ENCODE measurements around the gene KIAA1586. TPM values are rescaled to one million over a fixed set of nuclear protein-coding genes. Genes with fewer than 3 reads are reported as not detected.
A peak's percentile ranks its signal among the peaks of the same experiment; 100 is the strongest.

Gene KIAA1586
- total RNA-seq, 4 donors from 2014 or later: 6.2 to 9.9 (median 8.7) TPM

DNA sequence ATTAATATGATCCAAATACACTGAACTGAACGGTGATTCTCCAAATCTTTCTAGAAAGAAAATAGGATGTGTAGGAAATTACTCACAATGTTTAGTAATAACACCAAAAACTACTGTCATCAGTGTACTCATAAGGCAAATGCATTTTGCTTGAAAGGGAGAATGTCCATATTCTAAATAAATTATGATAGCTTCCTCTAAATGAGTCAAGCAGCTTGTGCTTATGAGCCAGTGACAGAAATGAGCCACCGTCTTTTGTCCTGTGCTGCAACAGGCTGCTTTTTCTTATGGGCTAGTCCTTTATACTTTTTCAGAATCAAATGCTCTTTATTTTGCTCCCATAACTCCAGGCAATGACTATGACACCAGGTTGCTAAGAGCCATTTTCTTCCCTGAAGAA, 39.0 kb downstream of the KIAA1586 start:
- intact Hi-C loops (cut with DNase I): loop anchor here (5.0 kb wide), 1 partner anchor 38 kb away; the partner anchor contains the start of gene KIAA1586
- WGBS: 83% methylated on average over 2 of the region's 2 CpGs
- no peak overlapping the region for H3K27ac ChIP-seq (replicated peaks in 1 of 4)
- H3K27me3 ChIP-seq: no peaks in the 10 kb centered on the region
- no peak overlapping the region for H3K4me3 ChIP-seq
- H3K9me3 ChIP-seq: no peaks in the 10 kb centered on the region
- no peak for DNase-seq (ENCODE audit: extremely low spot score)
- H3K4me1 ChIP-seq: peaks cover 4 to 7% (median 6%) of the 10 kb centered on the region in 4 donors
- H3K36me3 ChIP-seq: no peaks in the 10 kb centered on the region
- TF ChIP-seq EP300 (IDR thresholded peaks at IDR 0.05) (no peak), POLR2A (IDR thresholded peaks at IDR 0.05; ENCODE audit: low read depth) (no peak), POLR2AphosphoS5 (IDR thresholded peaks at IDR 0.05) (no peak)
- TF ChIP-seq, protein P1, sequence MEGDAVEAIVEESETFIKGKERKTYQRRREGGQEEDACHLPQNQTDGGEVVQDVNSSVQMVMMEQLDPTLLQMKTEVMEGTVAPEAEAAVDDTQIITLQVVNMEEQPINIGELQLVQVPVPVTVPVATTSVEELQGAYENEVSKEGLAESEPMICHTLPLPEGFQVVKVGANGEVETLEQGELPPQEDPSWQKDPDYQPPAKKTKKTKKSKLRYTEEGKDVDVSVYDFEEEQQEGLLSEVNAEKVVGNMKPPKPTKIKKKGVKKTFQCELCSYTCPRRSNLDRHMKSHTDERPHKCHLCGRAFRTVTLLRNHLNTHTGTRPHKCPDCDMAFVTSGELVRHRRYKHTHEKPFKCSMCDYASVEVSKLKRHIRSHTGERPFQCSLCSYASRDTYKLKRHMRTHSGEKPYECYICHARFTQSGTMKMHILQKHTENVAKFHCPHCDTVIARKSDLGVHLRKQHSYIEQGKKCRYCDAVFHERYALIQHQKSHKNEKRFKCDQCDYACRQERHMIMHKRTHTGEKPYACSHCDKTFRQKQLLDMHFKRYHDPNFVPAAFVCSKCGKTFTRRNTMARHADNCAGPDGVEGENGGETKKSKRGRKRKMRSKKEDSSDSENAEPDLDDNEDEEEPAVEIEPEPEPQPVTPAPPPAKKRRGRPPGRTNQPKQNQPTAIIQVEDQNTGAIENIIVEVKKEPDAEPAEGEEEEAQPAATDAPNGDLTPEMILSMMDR (IDR thresholded peaks at IDR 0.05): no peak

DNA sequence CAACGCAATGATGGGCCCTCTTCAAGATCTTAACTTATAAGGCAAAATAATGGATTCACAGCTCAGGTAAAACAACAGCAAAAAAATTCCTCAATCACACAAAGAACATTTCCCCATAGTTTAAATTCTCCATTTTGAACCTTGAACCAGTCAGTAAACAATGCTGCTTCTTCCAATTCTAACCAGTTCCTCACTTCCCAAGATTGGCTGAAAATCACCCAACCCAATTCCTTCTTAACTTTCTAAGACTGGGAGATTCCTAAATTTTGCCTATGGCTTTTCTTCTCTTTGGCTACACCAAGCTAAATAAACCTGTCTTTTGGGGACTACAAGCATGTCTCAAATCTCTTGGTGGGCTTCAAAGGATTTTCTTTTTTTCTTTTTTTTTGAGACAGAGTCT, 40.4 kb downstream of the KIAA1586 start:
- DNase-seq (ENCODE audit: extremely low spot score): no peak
- Histone ChIP-seq H3K36me3 (peaks cover 0 to 3% (median 0%) of the 10 kb centered on the region in 4 donors), H3K4me1 (peaks cover 10 to 12% (median 12%) of the 10 kb centered on the region in 4 donors), H3K9me3 (no peaks in the 10 kb centered on the region), H3K27me3 (no peaks in the 10 kb centered on the region), H3K4me3 (no peak overlapping the region), H3K27ac (replicated peaks in 1 of 4) (no peak overlapping the region)
- 95% methylated on average over 1 of the region's 1 CpG for WGBS
- intact Hi-C loops (cut with DNase I): loop anchor here (5.0 kb wide), 1 partner anchor 40 kb away; the partner anchor contains the start of gene KIAA1586
- TF ChIP-seq EP300 (IDR thresholded peaks at IDR 0.05): no peak
- TF ChIP-seq, protein P1 (IDR thresholded peaks at IDR 0.05): no peak
- no peak for TF ChIP-seq POLR2AphosphoS5 (IDR thresholded peaks at IDR 0.05)
- no peak for TF ChIP-seq POLR2A (IDR thresholded peaks at IDR 0.05; ENCODE audit: low read depth)

DNA sequence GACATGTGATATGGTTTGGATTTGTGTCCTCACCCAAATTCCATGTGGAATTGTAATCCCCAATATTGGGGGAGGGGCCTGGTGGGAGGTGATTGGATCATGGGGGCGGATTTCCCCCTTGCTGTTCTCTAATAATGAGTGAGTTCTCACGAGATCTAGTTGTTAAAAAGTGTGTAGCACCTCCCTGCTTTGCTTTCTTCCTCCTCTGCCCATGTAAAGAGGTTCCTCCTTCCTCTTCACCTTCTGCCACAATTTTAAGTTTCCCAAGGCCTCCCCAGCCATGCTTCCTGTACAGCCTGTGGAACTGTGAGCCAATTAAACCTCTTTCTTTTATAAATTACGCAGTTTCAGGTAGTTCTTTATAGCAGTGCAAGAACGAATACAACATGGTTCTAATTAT, 41.4 kb downstream of the KIAA1586 start:
- intact Hi-C loops (cut with DNase I): loop anchor here (5.0 kb wide), 1 partner anchor 41 kb away; the partner anchor contains the start of gene KIAA1586
- Histone ChIP-seq H3K36me3 (peaks cover 0 to 3% (median 0%) of the 10 kb centered on the region in 4 donors), H3K27ac (replicated peaks in 1 of 4) (no peak overlapping the region), H3K4me1 (peaks cover 16 to 23% (median 23%) of the 10 kb centered on the region in 4 donors), H3K9me3 (no peaks in the 10 kb centered on the region), H3K4me3 (no peak overlapping the region), H3K27me3 (no peaks in the 10 kb centered on the region)
- 91% methylated on average over 4 of the region's 4 CpGs for WGBS
- no peak for DNase-seq (ENCODE audit: extremely low spot score)
- TF ChIP-seq POLR2AphosphoS5 (IDR thresholded peaks at IDR 0.05) (no peak), POLR2A (IDR thresholded peaks at IDR 0.05; ENCODE audit: low read depth) (no peak), EP300 (IDR thresholded peaks at IDR 0.05) (no peak)
- TF ChIP-seq, protein P1 (IDR thresholded peaks at IDR 0.05): no peak

DNA sequence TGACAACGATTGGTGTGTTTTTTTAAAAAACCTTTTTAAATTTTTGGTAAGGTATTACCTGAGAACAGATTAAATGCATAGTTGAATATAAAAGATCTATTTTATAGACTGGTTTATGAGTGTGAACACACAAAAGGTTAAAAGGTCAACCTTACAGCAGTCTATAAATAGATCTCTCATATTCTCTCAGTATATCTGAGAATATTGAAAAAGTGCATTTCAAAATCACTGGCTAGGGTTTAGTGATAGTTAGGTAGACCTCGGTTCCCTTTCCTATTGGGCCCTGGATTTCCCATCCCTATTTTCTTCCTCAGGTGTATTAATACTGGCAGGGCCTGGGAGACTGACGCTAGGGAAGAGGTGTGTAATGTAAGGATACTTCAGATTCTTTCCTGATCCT, 42.8 kb downstream of the KIAA1586 start:
- intact Hi-C loops (cut with DNase I): loop anchor here (5.0 kb wide), 1 partner anchor 42 kb away; the partner anchor contains the start of gene KIAA1586
- Histone ChIP-seq H3K4me1 (peaks cover 23 to 37% (median 36%) of the 10 kb centered on the region in 4 donors), H3K4me3 (peak overlapping the region; percentile 60 to 73 (median 62)), H3K27me3 (no peaks in the 10 kb centered on the region), H3K9me3 (no peaks in the 10 kb centered on the region), H3K27ac (replicated peaks in 1 of 4) (peak overlapping the region; percentile 83 to 90 (median 86)), H3K36me3 (peaks cover 0 to 3% (median 0%) of the 10 kb centered on the region in 4 donors)
- no peak for TF ChIP-seq EP300 (IDR thresholded peaks at IDR 0.05)
- no peak for TF ChIP-seq POLR2A (IDR thresholded peaks at IDR 0.05; ENCODE audit: low read depth)
- no peak for TF ChIP-seq POLR2AphosphoS5 (IDR thresholded peaks at IDR 0.05)
- TF ChIP-seq, protein P1 (IDR thresholded peaks at IDR 0.05): no peak
- no peak for DNase-seq (ENCODE audit: extremely low spot score)
- WGBS: 53% methylated on average over 3 of the region's 3 CpGs

Data from esophagus muscularis mucosa (tissue), 4 donors.